ENCODE data around the gene KCNJ10.

DNA sequence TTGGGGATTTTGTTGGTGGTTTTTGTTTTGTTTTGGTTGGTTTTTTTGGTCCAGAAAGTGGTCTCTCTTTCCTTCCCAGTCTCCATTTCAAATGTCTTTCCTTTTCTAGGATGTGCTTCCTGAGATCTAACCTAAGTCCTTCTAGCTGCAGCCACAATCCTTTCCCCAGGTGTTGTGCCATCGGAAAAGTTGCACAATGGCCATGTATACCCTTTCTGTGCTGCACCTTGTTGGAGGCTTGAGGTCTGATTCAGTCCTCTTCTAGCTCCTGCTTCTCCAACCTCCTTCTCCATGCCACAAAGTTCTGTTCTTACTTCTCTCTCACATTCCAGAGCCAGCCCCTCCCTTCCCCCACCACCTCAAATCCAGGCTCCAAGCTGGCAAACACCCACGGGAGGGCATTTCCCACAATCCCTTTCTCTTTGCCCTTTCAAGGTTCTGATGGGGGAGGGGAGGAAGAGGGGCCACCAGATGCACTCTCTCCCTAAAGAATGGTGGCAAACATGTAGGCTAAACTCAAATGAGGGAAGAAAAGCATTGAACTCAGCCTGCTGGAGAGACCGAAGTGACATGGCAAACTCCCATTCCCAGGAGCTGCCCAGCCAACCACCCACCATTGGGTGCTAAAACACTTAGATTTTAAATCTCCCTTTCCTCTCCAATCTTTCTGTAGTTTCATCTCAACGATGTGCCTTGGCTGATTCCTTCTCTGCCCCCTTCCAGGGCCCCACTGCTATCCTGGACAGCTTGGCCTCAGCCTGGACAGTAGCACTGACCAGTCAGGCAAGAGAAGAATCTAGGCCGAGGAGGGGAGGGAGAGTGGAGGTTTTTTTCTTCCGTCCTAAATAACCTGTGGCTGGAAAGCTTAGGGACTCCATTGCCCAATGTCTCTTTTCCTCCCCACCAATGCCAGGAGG lies 2.9 kb downstream of the KCNJ10 start:
- TF ChIP-seq, protein P1, sequence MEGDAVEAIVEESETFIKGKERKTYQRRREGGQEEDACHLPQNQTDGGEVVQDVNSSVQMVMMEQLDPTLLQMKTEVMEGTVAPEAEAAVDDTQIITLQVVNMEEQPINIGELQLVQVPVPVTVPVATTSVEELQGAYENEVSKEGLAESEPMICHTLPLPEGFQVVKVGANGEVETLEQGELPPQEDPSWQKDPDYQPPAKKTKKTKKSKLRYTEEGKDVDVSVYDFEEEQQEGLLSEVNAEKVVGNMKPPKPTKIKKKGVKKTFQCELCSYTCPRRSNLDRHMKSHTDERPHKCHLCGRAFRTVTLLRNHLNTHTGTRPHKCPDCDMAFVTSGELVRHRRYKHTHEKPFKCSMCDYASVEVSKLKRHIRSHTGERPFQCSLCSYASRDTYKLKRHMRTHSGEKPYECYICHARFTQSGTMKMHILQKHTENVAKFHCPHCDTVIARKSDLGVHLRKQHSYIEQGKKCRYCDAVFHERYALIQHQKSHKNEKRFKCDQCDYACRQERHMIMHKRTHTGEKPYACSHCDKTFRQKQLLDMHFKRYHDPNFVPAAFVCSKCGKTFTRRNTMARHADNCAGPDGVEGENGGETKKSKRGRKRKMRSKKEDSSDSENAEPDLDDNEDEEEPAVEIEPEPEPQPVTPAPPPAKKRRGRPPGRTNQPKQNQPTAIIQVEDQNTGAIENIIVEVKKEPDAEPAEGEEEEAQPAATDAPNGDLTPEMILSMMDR (IDR thresholded peaks at IDR 0.05; ENCODE audit: extremely low read depth in 1 of 2, insufficient read depth in 1 of 2, low read depth in 1 of 2, low read length in 2 of 2), result no peak
- TF ChIP-seq POLR2A (IDR thresholded peaks at IDR 0.05; ENCODE audit: low read depth, low read length), result no peak

All from endothelial cell of umbilical vein (primary cell).